Tongue (tissue), 2 donors: ENCODE results near the gene PEX14. TPM values are rescaled to one million over a fixed set of nuclear protein-coding genes. Genes with fewer than 3 reads are reported as not detected.

Source experiments
- DNase-seq: peaks from one replicate; pipeline ENCODE4 v3.0.0-alpha.2; 2015
- total RNA-seq: library from RNA; depleted of rRNA; stranded (reverse); fragments of >200 nt; gene quantifications from one replicate; pipeline ENCODE4 v1.2.3, GENCODE V29; 2014

The PEX14 gene
- total RNA-seq, 1 donor from 2014 or later: 18.0 TPM

GRCh38 chr1:10597492-10598388 is 123.0 kb downstream of the PEX14 start:
- peak; percentile 45 for DNase-seq

- peak; percentile 87 for DNase-seq
Observed at GRCh38 chr1:10598389-10598702, 123.6 kb downstream of the PEX14 start.

GRCh38 chr1:10599194-10599861 is 124.6 kb downstream of the PEX14 start:
- DNase-seq: no peak

- DNase-seq: peak; percentile 92
Observed at GRCh38 chr1:10601342-10602070, 126.8 kb downstream of the PEX14 start.

GRCh38 chr1:10602936-10603335 is 128.2 kb downstream of the PEX14 start:
- no peak for DNase-seq

- no peak for DNase-seq
Observed at GRCh38 chr1:10604966-10605365, 130.2 kb downstream of the PEX14 start.

GRCh38 chr1:10606064-10606463 is 131.3 kb downstream of the PEX14 start:
- no peak for DNase-seq

GRCh38 chr1:10607228-10607627 is 132.5 kb downstream of the PEX14 start:
- no peak for DNase-seq

- DNase-seq: no peak
Observed at GRCh38 chr1:10608690-10609089, 133.9 kb downstream of the PEX14 start.

- no peak for DNase-seq
Observed at GRCh38 chr1:10610901-10611600, 136.3 kb downstream of the PEX14 start.

- DNase-seq: no peak
Observed at GRCh38 chr1:10612436-10613160, 137.8 kb downstream of the PEX14 start.

GRCh38 chr1:10613340-10613739 is 138.6 kb downstream of the PEX14 start:
- no peak for DNase-seq

- no peak for DNase-seq
Observed at GRCh38 chr1:10613861-10614260, 139.1 kb downstream of the PEX14 start.

- DNase-seq: no peak
Observed at GRCh38 chr1:10614377-10615225, 139.9 kb downstream of the PEX14 start.

- no peak for DNase-seq
Observed at GRCh38 chr1:10615332-10615731, 140.6 kb downstream of the PEX14 start.

- DNase-seq: no peak
Observed at GRCh38 chr1:10615932-10616671, 141.4 kb downstream of the PEX14 start.

- no peak for DNase-seq
Observed at GRCh38 chr1:10616696-10617095, 141.9 kb downstream of the PEX14 start.

- DNase-seq: no peak
Observed at GRCh38 chr1:10617318-10617717, 142.6 kb downstream of the PEX14 start.

- DNase-seq: no peak
Observed at GRCh38 chr1:10617931-10618885, 143.5 kb downstream of the PEX14 start.
